Superior temporal gyrus (tissue), 1 donor: ENCODE data around the gene ZFYVE21.

Source experiments
- DNase-seq: peaks from one replicate; pipeline ENCODE4 v3.0.0-alpha.2; 2016; ENCODE audit errors: extremely low spot score

Gene ZFYVE21

DNA sequence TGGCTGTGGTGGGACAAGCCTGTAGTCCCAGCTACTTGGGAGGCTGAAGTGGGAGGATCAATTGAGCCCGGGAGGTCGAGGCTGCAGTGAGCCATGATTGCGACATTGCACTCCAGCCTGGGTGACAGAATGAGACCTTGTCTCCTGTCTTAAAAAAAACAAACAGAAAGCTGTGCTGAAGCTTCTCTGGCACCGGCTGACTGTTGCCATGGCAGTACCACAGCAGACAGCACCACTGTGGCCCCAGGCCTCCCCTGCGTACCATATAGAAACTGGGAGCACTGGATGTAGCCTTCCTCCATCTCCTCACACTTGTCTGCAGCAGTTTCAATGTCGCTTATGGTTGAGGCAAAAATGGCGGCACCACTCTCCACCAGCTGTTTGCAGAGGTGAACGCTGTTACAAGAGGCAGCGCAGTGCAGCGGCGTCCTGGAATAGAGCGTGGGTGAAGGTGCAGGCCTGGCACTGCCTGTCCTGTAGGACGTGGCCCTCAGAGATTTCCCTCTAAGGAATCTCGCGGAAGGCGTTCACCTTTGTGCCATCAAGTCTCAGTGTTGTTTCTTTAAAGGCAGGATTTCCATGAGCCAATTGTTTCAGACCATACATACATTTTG is 21.9 kb downstream of the ZFYVE21 start:
- DNase-seq, result no peak

DNA sequence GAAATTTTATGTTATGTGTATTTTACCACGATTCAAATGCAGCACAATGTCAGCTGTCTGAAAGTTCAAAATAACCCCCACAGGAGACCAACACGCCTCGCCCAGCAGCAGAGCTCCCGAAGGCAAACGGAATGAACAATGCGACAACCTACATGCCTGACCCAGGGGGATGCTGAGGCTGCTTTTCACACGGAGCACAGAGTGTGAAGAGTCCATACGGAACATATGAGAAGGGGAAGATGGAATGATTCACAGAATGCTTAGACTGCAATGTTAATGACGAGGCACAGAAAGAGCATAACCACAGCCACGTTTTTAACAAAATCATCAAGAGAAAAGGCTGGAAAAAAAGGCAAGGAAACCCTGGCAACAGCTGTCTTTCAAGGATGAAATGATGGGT is 22.6 kb downstream of the ZFYVE21 start:
- DNase-seq, result no peak

DNA sequence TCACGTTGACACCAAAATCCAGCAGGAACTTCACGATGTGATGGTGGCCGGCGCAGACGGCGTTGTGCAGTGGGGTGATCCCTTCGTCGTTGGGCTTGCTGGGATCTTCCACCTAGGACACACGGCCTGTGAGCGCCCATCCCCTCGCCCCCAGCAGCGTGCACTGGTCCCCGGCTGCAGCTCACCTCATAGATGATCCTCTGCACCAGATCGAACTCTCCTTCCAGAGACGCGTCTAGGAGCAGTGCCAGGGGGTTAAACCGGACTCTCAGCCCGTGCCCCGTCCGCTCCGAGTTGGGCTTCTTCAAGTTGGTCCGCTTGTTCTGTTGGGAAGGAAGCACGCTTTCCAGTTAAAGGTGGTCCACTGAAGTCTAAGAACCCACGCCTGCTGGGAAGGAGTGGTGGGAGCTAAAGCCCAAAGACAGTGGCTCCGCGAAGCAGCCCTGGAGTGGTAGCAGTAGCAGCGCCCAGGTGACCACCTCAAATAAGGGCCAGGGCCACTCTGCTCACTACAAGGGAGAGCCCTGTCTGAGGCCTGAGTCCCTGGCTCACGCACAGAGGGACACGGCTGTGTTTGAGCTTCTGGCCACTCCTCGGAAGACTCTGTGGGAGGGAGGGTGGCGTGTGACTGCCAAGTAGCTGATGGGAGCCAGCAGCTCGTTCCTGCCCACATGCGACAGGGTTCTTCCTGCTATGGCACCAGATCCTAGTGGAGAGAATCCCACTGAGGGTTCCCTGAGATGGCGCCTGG is 23.3 kb downstream of the ZFYVE21 start:
- DNase-seq, result no peak

DNA sequence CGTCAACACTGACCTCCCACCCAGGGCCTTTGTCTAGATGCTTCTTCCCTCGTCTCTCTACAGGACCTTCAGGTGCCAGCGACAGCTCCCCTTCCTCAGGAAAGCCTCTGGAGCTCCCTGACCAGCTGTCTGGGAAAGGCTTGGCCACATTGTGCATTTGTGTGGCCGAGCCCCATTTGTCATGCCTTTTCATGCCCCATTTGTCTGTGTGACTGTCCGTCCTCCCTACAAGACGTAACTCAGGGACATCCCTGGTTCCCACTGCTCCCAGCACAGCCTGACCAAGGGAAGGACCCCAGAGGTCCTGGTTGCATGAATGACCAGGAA is 23.8 kb downstream of the ZFYVE21 start:
- DNase-seq, result no peak

DNA sequence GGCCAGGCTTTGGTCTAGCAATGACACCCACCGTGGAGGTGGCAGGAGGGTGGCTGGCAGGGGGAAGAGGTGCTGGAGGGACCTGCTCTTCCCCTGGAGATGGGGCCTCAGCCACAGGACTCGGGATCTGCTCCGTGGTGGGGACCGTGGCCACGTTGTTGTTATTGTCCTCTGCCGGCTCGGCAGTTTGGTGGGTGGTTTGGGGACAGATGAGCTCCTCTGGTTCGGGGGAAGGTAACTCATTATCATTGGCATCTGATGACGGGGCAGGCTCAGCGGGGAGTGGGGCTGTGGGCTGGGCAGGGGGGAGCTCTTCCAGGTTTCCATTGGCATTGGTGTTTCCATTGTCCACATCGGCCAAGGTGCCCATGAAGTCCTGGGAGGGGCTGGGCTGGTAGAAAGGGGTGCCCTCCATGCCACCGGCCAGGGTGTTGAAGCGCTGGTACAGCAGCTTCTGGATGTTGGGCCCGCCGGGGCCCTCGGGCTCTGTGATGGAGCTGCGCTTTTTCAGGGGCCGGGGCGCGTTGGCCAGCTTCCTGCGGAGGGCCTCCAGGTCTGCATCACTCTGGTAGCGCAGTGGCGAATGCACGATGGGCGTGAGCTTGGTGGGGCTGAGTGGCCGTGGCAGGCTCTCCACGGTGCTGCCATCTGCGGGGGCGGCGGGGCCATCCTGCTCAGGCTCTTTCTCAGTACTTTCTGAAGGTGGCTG is 24.3 kb downstream of the ZFYVE21 start:
- DNase-seq, result no peak

DNA sequence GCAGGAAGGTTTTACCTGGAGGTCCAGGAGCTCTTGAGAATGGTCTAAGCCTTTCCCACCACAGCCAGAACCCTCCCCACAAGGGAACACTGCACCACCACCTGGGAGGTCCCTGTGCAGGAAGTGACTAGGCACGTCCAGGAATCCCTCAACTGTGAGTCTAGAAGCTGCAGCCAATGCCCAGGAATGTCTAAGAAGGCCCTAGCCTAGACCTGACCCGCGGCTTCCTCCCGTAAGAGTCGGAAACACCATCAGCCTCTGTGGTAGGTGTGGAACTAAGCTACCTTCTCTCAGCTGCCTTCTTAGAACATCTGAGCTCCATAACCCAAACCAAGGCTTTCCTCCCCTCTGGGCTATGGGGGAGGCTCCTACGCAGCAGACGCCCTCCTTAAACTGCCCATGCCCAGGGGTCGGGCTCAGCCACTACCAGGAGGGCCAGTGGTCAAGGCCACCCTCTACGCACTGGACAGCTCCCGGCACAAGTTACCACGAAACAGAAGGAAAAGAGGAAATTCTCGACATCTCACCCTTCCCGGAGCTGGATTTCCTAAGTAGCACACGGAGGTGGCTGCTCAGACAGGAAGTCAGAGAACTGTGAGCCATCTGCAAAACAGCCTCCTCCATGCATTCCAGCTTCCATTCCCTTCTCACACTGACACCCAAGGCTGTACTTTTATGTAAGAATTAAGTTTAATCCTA is 25.5 kb downstream of the ZFYVE21 start:
- no peak for DNase-seq

DNA sequence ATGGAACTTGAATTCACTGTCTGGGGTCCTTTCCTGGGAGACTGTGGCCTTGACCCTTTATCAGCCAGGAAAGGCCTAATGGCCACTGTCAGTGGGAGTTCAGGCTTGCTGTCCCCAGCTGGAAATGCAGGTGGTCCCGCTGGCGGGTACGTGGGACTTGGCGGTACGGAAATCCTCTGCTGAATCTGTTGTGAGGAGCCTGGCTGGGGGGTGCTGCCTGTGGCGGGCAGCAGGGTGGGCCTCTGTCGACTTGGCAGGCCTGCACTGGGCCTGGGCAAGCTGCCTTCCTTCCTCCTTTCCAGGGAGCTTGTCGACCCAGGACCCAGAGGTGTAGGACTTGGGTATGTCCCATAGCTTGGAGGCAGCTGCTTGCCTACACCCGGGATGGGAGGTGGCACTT is 26.3 kb downstream of the ZFYVE21 start:
- DNase-seq, result no peak

DNA sequence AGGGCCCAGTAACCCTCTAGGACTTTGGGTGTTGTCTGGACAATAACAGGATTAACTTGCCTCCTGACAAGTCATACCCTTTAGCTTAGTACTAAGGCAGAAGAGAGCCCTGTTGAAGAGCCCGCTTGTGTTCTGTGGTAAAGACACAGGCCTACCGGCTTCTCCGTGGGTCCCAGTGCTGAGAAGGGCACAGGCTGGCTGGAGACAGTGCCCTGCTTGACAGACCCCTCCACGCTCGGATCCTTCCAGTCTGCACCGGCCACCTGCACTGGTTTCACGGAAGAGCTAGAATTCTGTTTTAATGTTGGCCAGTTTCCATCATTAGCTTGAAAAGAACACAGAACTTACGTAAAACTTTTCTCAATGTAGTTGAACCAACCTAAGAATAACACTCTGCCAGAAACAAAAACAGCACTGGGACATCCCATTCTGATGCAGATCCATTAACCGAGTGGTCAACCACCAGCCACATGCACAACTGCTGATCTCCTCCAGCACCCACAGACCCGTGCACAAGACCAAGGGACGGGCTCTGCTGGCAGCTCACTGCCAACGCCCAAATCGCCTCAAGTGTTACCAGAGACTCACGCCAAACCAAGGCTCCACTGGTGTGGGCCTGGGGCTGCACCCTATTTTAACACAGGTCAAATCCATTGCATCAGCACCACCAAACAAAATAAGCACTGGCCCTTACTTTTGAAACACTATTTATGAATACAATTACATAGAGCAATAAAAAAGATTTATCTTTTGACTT is 27.1 kb downstream of the ZFYVE21 start:
- no peak for DNase-seq

DNA sequence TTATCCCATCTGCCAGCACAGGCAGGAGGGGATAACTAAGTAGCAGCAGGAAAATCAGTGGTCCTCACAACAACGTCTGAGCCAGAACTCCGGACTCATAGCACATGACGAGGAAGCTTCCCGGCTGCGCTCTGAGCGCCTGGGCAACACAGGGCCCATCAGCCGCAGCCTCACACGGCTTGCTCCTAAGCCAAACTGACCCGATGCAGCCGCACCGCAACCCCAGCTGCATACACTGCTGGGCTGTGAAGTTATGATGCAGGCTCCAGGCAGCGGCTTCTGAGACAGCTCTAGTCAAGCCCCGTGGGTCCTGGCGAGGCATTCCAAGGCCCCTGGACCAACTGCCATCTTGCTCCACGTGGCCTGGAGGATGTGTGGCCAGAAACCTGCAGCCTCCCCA is 28.1 kb downstream of the ZFYVE21 start:
- DNase-seq, result no peak

DNA sequence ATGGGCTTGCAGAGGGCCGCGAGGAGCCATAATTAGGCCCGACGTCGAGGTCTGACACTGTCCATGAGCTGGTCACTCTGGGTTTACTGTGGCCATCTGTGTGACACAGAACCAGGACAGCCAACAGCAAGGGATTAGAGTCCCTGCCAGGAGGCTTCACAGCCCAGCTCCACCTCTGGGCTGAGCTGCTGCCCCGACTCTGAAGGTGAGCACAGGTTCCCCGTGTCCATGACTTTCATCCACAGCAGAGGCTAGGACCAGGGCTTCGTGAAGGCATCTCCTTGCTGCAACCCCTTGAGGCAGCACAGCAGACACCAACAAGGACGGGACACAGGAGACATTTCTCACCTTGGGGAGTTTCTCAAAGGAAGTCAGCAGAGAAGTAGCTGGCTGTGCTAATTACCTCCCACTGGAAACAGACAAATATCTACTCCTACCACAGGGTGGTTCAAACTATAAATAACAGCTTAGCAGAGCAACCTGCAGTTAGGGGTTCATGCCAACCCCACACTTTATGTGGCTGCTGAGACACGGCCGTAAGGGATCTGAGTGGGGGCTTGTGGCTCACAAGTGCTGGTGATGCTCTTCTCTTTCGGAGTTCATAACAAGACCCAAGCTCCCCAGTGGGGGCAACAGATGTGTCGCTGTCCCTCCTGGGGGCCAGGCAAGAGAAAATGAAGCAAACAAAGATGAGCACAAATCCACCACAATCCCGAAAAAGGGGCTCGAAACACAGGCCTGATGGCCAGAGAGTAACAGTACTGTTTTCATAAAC is 29.2 kb downstream of the ZFYVE21 start:
- DNase-seq, result no peak

DNA sequence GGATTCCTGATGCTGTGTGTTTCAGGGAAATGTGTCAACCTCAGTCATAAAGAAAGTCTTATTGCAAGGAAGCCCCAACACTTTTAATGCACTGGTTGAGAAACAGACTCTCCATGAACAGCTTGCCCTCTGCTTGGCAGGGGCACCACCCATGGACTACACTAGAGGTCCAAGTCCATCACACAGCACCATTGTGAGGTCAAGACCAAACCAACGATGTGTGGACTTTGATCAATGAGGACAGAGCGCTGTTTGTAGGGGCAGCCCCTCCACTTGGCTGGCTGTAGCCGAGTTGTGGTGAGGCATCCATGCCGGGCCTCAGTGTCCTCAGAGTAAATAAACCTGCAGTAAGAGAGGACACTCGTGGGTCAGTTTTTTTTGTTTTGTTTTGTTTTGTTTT is 29.8 kb downstream of the ZFYVE21 start:
- no peak for DNase-seq

DNA sequence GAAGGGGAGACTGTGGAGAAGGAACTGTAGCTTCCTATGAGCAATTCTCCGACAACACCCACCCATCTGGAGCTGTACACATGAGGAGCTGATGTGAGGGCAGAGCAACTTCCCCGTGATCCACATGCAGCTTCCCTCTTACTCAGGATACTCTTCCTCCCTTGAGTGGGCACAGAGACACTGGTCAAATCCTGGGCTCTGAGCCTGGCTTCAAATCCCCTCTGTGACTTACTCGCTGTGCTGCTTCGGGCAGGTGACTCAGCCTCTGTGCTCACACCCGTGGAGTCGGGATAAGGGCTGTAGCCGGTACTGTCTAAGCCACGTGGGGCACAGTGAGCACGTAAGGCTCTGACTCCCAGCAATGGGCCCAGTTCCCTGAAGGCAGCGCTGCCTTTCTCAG is 31.1 kb downstream of the ZFYVE21 start:
- no peak for DNase-seq

DNA sequence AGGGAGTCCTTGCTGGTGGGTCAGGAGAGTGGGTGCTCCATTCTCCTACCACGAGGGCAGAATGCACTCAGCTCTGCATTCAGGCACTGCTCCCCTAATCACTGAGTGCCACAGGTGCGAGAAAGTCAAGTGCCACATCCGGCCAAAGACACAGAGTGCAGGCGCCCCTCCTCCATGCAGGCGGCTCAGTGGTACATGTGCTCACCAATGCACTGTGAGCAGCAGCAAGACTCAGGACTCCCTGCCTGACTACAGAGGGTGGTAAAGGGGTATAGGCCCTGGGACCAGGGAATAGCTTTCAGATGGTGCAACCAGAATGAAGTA is 32.9 kb downstream of the ZFYVE21 start:
- DNase-seq, result no peak

DNA sequence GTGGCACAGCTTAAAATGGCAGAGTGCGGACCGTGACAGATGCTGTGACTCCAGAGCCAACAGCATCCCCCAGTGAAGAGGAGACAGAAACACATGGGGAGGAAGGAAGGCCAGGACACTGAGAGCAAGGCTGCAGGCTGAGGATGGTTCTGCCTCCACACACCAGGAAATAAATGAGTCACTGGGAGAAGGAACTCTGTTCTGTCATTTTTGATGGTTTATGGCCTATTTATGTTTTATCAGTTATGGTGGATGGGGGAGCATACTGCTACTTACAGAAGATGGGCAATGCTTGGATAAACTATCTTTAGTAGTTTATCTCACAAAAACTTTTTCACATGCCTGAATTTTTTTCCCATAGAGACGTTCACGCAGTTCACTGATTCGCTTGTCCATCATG is 33.8 kb downstream of the ZFYVE21 start:
- DNase-seq, result no peak

DNA sequence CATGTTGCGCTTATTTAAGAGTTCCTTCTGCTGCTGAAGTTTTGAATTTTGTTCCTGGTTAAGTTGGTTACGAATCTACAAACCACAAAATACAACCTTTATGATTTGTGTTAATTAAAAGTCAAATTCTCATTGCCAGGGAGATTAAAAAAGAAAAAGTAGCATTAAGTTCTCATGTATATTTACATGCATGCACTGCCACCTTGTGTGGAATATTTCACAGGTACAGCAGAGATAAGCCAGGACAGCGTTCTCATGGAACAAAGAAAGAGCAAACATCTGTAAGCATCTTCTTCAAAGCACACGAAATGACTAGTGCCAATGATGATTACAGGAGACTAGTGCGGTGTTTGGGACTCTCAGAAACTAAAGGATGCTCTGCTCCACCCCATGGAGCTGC is 34.2 kb downstream of the ZFYVE21 start:
- DNase-seq, result no peak

DNA sequence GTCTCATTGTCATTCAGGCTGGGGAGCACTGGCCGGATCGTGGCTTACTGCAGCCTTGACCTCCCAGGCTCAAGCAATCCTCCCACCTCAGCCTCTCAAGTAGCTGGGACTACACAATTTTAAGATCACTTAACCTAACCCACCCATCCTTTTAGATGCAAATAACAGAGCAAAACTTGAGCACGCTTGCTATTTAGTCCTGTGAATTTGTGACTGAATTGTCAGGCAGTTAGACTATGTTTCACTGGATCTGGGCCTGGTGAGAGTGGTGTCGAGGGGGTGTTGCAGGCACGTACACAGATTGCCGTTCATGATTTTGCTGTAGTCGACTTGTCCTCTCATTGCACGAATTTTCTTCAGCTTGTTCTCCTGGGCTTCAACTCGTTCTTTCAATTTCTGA is 38.2 kb downstream of the ZFYVE21 start:
- DNase-seq, result no peak

DNA sequence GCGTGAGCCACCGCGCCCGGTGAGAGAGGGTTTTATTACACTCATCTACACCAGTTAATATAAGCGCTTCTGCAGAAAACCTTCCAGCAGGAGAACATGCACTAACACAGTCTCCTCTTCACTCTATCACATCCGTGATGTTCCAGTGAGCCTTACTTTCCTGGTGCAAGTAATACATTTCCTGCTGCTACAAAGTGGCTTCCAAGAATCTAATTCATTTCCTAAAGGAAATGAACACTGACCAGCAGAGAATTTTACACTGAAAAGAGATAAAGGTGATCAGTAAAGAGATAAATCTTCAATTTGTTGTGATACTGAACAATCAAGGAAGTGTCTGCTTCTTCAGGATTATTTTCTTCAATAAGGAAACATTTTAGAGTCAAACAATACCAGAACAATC is 39.5 kb downstream of the ZFYVE21 start:
- DNase-seq, result no peak

DNA sequence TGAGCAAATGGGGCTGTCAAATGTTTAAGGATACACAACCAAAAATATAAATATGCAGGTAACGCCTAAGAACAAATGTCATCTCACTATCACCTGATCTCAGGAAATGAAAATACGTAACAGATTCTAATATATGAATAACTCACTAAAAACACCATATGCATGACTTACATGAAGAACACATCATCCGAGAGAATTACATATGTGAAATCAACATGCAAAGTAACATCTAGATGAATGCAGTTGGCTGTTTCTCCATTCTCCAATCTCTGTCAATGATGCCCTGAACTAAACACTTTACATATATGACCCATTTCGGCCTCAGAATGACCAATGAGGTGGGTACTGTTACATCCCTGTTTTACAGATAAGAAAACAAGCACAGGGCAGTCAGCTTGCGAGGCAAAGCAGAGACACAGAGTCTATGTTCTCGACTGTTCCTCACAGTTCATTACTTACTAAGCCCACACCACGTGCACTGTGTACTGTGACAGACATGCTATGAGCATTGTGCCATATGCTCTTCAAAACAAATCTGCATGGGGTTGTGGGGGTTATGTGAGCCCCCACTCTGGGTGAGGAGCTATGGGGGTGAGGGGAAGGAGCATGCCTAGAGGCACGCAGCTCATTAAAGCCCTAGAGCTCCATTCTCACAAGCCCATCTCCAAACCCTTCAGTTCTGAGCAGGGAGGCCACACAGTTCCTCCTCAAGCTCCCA is 42.6 kb downstream of the ZFYVE21 start:
- no peak for DNase-seq

DNA sequence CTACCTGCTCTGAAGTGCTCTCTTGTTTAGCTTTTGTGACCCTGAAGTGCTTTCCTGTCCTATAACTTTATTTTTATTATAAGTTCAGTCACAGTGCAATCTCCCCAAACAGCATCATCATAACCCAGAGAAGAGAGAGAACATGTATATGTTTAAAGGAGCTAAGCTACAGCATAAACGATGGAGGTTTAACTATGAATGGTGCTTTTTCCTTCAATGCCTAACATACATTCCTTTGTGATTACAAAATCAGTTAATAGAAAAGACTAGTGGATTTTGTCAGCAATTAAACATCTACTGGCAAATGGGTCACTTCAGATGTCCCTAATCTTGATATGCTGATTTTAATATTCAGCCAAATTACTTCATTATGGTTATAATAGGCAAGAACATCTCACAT is 46.4 kb downstream of the ZFYVE21 start:
- no peak for DNase-seq

DNA sequence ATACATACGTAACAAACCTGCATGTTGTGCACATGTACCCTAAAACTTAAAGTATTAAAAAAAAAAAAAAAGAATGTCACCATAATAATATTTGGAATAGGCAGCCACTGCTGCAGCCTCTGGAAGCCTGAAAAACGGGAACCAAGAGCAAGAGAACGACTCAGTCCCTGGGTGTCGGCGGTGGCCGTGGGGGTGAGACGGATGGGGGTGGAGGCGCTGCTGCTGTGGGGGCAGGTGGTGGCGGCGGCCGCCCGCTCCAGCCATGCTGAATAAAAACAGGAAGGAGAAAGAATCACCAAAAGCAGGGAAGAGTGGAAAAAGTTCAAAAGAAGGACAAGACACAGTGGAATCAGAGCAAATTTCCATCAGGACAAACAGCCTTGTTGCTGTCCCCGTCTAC is 46.9 kb downstream of the ZFYVE21 start:
- DNase-seq, result no peak
